NCI-H2029 treated with DMSO at 0.1 percent for 48 hours (cell line): ENCODE data around the gene LCAT.

ENCODE experiments used
- DNase-seq: peaks from one replicate; lab custom pipeline; 2025; lab: John Stamatoyannopoulos, UW

The LCAT gene

GRCh38 chr16:67909056-67909742 is 34.7 kb downstream of the LCAT start:
- no peak for DNase-seq

GRCh38 chr16:67907397-67908180 is 36.3 kb downstream of the LCAT start:
- no peak for DNase-seq

GRCh38 chr16:67902831-67903230 is 41.1 kb downstream of the LCAT start:
- DNase-seq: no peak

GRCh38 chr16:67901734-67902133 is 42.2 kb downstream of the LCAT start:
- DNase-seq: no peak

GRCh38 chr16:67897231-67897630 is 46.7 kb downstream of the LCAT start:
- DNase-seq: no peak

GRCh38 chr16:67893743-67894399 is 50.0 kb downstream of the LCAT start:
- DNase-seq: no peak

GRCh38 chr16:67892899-67893742 is 50.8 kb downstream of the LCAT start, which contains the start of gene PSKH1:
Gene PSKH1 (plus strand): TSS chr16:67893254. CDS start chr16:67908750, 15,496 bp downstream.
- peak; percentile 54 for DNase-seq

GRCh38 chr16:67892375-67892774 is 51.5 kb downstream of the LCAT start:
- no peak for DNase-seq
